DOHH2 (cell line): Measurements from ENCODE around the gene TENT5D.

Source experiments
- EZH2phosphoT487 ChIP-seq: fragments of 200-600 bp; sonication (generic); IDR thresholded peaks from 2 replicates; pipeline ENCODE4 v1.6.1; 2017; ENCODE audit warnings: borderline replicate concordance, mild to moderate bottlenecking, antibody characterized with exemption, low read length, moderate library complexity, mixed read lengths
- TF ChIP-seq, protein P1 (sequence below): fragments of 200-600 bp; sonication (generic); IDR thresholded peaks from one replicate; pipeline ENCODE4 v1.5.1; 2014; ENCODE audit warnings: antibody characterized with exemption, mild to moderate bottlenecking, low read depth, low read length; ENCODE audit not compliant: poor library complexity, severe bottlenecking

DNA sequence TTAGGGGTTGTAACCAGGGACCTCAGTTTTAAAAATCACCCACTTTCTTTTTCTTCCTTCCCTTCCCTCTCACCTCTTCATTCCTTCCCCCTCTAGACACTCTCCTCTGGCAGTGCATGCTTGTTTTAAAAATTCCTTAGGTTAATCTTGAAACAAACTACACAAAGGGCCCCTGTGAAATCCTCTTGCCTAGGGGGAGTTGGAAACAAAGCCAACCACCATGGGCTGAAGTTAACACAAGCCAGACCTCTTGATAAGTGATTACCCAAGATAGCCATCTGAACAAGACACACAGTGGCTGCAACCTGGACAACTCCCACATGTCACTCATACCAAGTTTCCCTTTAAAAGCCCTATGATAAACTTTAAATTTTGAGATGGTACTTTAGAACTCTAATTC lies 68.9 kb downstream of the TENT5D start:
- TF ChIP-seq, protein P1, sequence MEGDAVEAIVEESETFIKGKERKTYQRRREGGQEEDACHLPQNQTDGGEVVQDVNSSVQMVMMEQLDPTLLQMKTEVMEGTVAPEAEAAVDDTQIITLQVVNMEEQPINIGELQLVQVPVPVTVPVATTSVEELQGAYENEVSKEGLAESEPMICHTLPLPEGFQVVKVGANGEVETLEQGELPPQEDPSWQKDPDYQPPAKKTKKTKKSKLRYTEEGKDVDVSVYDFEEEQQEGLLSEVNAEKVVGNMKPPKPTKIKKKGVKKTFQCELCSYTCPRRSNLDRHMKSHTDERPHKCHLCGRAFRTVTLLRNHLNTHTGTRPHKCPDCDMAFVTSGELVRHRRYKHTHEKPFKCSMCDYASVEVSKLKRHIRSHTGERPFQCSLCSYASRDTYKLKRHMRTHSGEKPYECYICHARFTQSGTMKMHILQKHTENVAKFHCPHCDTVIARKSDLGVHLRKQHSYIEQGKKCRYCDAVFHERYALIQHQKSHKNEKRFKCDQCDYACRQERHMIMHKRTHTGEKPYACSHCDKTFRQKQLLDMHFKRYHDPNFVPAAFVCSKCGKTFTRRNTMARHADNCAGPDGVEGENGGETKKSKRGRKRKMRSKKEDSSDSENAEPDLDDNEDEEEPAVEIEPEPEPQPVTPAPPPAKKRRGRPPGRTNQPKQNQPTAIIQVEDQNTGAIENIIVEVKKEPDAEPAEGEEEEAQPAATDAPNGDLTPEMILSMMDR: no peak
- TF ChIP-seq EZH2phosphoT487: no peak
